NT2/D1 (cell line): ENCODE measurements around the gene MARCHF2.
"Not testable (repeated sequence)": the region's sequence is repeated elsewhere in the genome, so short reads cannot be mapped to it uniquely, and the experiment has no call there.

Source experiments
- DNase-seq: peaks from one replicate; pipeline ENCODE4 v3.0.0-alpha.2; 2011; ENCODE audit warnings: low read depth, low spot score
- H3K27me3 ChIP-seq: 2 replicates; pipeline ENCODE4 v1.6.0; 2011; ENCODE audit warnings: mild to moderate bottlenecking; ENCODE audit not compliant: insufficient read length, insufficient read depth
- H3K36me3 ChIP-seq: 2 replicates; pipeline ENCODE4 v1.6.1; 2011; ENCODE audit warnings: mild to moderate bottlenecking, low read length, mixed read lengths; ENCODE audit not compliant: insufficient read depth, insufficient read length
- H3K4me1 ChIP-seq: 2 replicates; pipeline ENCODE4 v1.5.1; 2011; ENCODE audit not compliant: insufficient read depth, insufficient read length
- H3K4me3 ChIP-seq: 2 replicates; pipeline ENCODE4 v1.5.1; 2011; ENCODE audit warnings: low read depth; ENCODE audit not compliant: insufficient read length
- H3K9ac ChIP-seq: 2 replicates; pipeline ENCODE4 v1.6.0; 2011; ENCODE audit warnings: low read depth; ENCODE audit not compliant: insufficient read length
- H3K9me3 ChIP-seq: 2 replicates; pipeline ENCODE4 v1.5.1; 2011; ENCODE audit warnings: mild to moderate bottlenecking, low read length; ENCODE audit not compliant: insufficient read depth
- SUZ12 ChIP-seq: IDR thresholded peaks from 2 replicates; pipeline ENCODE4 v1.6.1; 2011; ENCODE audit not compliant: insufficient read length, insufficient read depth; ENCODE audit errors: extremely low read depth
- YY1 ChIP-seq: IDR thresholded peaks from 2 replicates; pipeline ENCODE4 v1.6.1; 2011; ENCODE audit not compliant: insufficient read length, insufficient read depth
- ZNF274 ChIP-seq: IDR thresholded peaks from 2 replicates; pipeline ENCODE4 v1.6.1; 2011; ENCODE audit warnings: mild to moderate bottlenecking, low read depth, low read length

MARCHF2 gene

DNA sequence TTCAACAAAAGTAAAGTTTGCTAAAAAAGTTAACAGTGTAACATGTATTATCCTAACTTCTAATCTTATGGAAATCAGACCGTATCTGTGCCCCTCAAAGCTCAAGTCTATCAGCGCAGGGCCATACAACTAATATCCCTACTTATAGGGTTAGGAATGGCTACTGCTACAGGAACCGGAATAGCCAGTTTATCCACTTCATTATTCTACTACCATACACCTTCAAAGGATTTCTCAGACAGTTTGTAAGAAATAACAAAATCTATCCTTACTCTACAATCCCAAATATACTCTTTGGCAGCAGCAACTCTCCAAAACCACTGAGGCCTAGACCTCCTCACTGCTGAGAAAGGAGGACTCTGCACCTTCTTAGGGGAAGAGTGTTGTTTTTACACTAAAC, 27.5 kb upstream of the MARCHF2 start:
- H3K9ac ChIP-seq, H3K4me1 ChIP-seq, H3K27me3 ChIP-seq, DNase-seq, H3K4me3 ChIP-seq, H3K36me3 ChIP-seq: not testable (repeated sequence)
- H3K9me3 ChIP-seq: peaks cover 12% of the 10 kb centered on the region; the same call in 1 of the 2 replicates

DNA sequence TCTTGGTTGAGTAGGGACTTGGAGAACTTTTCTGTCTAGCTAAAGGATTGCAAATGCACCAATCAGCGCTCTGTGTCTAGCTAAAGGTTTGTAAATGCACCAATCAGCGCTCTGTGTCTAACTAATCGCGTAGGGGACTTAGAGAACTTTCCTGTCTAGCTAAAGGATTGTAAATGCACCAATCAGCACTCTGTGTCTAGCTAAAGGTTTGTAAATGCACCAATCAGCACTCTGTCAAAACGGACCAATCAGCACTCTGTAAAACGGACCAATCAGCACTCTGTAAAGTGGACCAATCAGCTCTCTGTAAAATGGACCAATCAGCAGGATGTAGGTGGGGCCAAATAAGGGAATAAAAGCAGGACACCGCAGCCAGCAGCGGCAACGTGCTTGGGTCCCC, 26.7 kb upstream of the MARCHF2 start:
- not testable (repeated sequence) for H3K9ac ChIP-seq, H3K27me3 ChIP-seq, H3K4me3 ChIP-seq, DNase-seq, H3K4me1 ChIP-seq, H3K36me3 ChIP-seq
- peaks cover 12% of the 10 kb centered on the region; the same call in 1 of the 2 replicates for H3K9me3 ChIP-seq

DNA sequence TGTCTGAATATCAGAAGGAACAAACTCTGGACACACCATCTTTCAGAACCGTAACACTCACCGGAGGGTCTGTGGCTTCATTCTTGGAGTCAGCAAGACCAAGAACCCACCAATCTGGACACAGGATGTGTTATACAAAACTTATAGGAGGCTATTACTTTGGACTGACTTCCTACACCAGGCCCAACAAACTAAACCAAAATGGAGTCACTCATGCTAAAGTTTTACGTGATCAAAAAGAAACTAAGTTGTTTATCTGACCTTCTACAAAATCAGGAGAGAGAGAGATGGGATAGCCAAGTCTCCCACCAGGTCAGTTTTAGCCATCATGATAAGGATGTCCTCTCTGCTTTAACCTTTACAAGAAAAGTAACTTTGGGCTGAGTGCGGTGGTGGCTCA, 26.1 kb upstream of the MARCHF2 start:
- H3K27me3 ChIP-seq: no peaks in the 10 kb centered on the region
- DNase-seq: no peak
- H3K4me3 ChIP-seq: no peak overlapping the region
- H3K4me1 ChIP-seq: peaks cover 11% of the 10 kb centered on the region
- peaks cover 6% of the 10 kb centered on the region for H3K36me3 ChIP-seq
- H3K9ac ChIP-seq: no peak overlapping the region
- H3K9me3 ChIP-seq: peaks cover 12% of the 10 kb centered on the region; the same call in 1 of the 2 replicates
- TF ChIP-seq SUZ12 (no peak), YY1 (no peak), ZNF274 (no peak)

DNA sequence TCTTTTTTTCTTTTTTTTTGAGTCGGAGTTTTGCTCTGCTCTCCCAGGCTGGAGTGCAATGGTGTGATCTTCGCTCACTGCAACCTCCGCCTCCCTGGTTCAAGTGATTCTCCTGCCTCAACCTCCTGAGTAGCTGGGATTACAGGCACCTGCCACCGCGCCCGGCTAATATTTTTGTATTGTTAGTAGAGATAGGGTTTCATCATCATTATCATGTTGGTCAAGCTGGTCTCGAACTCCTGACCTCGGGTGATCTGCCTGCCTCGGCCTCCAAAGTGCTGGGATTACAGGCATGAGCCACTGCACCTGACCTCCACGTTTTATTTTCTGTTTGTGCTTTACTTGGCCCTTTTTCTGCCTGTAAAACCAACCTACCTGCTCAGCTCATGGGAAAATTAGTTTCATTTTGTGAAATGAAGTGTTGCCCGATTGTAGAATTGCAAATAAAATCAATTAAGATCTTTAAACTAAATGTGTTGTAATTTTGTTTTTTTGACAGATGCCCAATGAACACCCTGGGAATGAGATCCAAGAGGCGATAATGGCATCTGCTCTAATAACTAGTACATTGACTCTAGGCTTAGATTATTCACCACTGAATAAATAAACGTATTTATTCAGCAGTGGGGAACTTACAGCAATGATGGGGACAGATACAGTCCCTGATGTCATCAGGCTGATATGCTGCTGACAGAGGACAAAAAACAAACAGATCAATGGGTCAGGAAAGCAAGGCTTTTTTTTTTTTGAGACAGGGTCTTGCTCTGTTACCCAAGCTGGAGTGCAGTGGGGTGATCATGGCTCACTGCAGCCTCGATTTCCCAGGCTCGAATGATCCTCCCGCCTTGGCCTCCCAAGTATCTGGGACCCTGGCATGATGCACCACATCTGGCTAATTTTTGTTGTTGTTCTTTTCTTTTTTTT, 25.2 kb upstream of the MARCHF2 start:
- Histone ChIP-seq H3K9me3 (peaks cover 12% of the 10 kb centered on the region; the same call in 1 of the 2 replicates), H3K36me3 (peaks cover 7% of the 10 kb centered on the region), H3K4me1 (peaks cover 14% of the 10 kb centered on the region), H3K4me3 (no peak overlapping the region), H3K9ac (no peak overlapping the region), H3K27me3 (no peaks in the 10 kb centered on the region)
- TF ChIP-seq YY1 (no peak), SUZ12 (no peak), ZNF274 (no peak)
- no peak for DNase-seq

DNA sequence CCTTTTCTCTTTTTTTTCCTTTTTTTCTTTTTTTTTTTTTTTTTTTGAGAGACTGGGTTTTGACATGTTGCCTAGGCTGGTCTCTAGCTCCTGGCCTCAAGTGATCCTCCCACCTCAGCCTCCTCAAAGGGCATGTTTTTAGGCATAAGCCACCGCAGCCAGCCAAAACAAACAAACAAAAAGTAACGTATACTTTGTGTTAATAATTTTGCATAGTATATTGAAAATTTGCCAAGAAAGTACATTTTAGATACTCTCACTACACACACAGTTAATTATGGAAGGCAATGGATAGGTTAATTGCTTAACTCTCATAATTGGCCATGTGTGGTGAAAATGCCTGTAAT, 24.5 kb upstream of the MARCHF2 start:
- no peak overlapping the region for H3K9ac ChIP-seq
- peaks cover 12% of the 10 kb centered on the region; the same call in 1 of the 2 replicates for H3K9me3 ChIP-seq
- no peak overlapping the region for H3K4me3 ChIP-seq
- DNase-seq: no peak
- peaks cover 18% of the 10 kb centered on the region for H3K4me1 ChIP-seq
- no peaks in the 10 kb centered on the region for H3K27me3 ChIP-seq
- peaks cover 12% of the 10 kb centered on the region for H3K36me3 ChIP-seq
- TF ChIP-seq YY1 (no peak), SUZ12 (no peak), ZNF274 (no peak)

DNA sequence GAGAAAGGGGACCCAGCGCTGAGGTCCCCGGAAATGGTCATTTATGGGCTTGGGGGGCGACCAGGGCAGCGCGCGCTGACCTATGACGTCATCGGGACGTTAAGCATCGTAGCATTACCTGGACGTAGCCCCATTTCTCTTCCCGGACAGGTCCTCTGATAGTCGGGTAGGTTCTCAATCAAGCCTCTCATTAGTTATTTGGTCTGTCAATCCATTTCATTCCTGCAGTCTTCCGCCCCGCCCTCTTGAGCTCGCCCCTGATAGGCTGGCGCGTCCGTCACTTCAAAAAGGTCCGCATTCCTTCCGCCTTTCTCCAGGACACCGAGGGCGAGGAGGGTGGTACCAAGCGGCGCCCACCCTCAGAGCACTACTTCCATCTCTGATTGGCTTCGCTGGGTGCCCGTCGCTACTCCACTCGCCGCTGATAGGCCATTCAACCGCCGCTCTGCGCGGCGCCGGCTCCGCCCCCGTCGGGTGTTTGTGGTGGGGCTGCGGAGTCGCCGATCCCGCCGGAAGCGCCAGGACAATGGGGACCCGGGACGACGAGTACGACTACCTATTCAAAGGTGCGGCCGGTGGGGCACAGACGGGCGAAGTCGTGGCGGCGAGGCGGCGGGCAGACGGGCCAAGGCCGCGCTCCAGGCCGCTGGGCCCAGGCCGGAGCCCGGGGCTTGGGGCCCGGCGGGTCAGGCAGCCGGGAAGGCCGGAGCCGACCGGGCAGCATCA, 23.1 kb upstream of the MARCHF2 start, which contains the start of gene RAB11B:
Gene RAB11B, plus strand, starts transcription at position 470 of the 726 bp plus-strand sequence. Its CDS starts 57 bp downstream, at position 527.
- H3K4me3 ChIP-seq: peak within 1 kb of the TSS; percentile 97
- peaks cover 19% of the 10 kb centered on the region for H3K36me3 ChIP-seq
- peak within 1 kb of the TSS; percentile 99 for H3K9ac ChIP-seq
- peaks cover 18% of the 10 kb centered on the region for H3K4me1 ChIP-seq
- DNase-seq: peak; percentile 100
- no peaks in the 10 kb centered on the region for H3K27me3 ChIP-seq
- peaks cover 12% of the 10 kb centered on the region; the same call in 1 of the 2 replicates for H3K9me3 ChIP-seq
- TF ChIP-seq SUZ12 (no peak), YY1 (no peak), ZNF274 (no peak)

DNA sequence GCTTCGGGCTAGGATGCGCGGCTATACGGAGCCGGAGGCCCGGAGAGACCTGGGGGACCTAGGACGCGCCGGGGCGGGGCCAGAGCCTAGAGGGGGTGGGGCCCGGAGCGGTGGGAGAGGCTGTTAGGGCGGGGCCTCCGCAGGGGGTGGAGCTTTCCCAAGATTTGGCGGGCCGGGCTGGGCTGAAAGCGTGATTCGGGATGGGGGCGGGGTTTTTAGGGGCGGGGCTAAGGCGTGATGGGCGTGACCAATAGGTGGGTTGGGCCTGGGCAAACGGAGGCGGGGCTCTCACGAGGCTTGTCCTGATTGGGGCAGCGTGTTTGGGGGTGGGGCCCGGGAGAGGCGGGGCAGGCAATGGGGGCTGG, 22.5 kb upstream of the MARCHF2 start:
- Histone ChIP-seq H3K4me3 (peak overlapping the region; percentile 97), H3K27me3 (no peaks in the 10 kb centered on the region), H3K4me1 (peaks cover 18% of the 10 kb centered on the region), H3K9me3 (peaks cover 12% of the 10 kb centered on the region; the same call in 1 of the 2 replicates), H3K9ac (peak overlapping the region; percentile 99), H3K36me3 (peaks cover 22% of the 10 kb centered on the region)
- no peak for TF ChIP-seq YY1
- no peak for TF ChIP-seq SUZ12
- TF ChIP-seq ZNF274: no peak
- peak; percentile 86 for DNase-seq
